ENCODE results near the gene CCNQ.

The CCNQ gene

GRCh38 chrX:153551135-153551534 is 47.8 kb downstream of the CCNQ start:
- no peaks in the 10 kb centered on the region for H3K36me3 ChIP-seq (ENCODE audit: control insufficient read depth, insufficient read depth, low read length)
- H3K27me3 ChIP-seq (ENCODE audit: control insufficient read depth, insufficient read depth, low read length) = no peaks in the 10 kb centered on the region
- H3K9ac ChIP-seq (ENCODE audit: low read depth, low read length) = no peak overlapping the region
- H3K4me1 ChIP-seq (ENCODE audit: control insufficient read depth, insufficient read depth, low read length) = no peaks in the 10 kb centered on the region
- no peaks in the 10 kb centered on the region for H3K9me3 ChIP-seq (ENCODE audit: control insufficient read depth, insufficient read depth, low read length)
- H3K4me3 ChIP-seq (ENCODE audit: low read depth, low read length) = no peak overlapping the region

DNA sequence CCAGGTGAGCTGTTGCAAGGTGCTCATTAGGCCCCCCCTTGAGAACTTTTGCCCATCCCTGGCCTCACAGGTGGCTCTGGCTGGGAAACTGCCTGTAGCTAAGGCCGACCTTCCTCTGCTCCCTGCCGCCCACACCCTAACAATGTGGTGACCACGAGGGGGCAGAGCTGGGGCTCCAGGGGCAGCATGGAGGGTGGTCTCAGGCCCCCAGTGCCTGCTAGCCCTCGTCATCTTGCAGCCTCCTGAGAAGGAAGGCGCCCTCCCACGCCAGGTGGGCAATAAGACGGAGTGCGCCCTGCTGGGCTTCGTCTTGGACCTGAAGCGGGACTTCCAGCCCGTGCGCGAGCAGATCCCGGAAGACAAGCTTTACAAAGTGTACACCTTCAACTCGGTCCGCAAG is 49.1 kb downstream of the CCNQ start:
- no peaks in the 10 kb centered on the region for H3K36me3 ChIP-seq (ENCODE audit: control insufficient read depth, insufficient read depth, low read length)
- no peak overlapping the region for H3K9ac ChIP-seq (ENCODE audit: low read depth, low read length)
- H3K4me3 ChIP-seq (ENCODE audit: low read depth, low read length) = no peak overlapping the region
- H3K9me3 ChIP-seq (ENCODE audit: control insufficient read depth, insufficient read depth, low read length) = no peaks in the 10 kb centered on the region
- no peaks in the 10 kb centered on the region for H3K4me1 ChIP-seq (ENCODE audit: control insufficient read depth, insufficient read depth, low read length)
- no peaks in the 10 kb centered on the region for H3K27me3 ChIP-seq (ENCODE audit: control insufficient read depth, insufficient read depth, low read length)

DNA sequence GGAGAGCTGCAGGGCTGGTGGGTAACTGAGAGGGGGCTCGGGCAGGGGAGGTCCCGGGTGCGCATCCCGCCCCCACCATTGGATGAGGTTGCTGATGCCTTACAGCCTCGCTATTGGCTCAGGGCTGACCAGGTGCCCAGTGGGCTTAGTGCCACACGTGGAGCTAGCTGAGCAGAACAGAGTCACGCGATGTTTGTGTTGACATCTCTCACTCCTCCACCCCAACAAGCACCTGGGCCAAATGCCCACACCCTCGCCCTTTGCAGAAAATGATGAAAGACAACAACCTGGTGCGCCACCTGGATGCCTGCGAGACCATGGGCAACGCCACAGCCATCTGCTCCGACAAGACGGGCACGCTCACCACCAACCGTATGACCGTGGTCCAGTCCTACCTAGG is 49.7 kb downstream of the CCNQ start:
- Histone ChIP-seq H3K9ac (ENCODE audit: low read depth, low read length) (no peak overlapping the region), H3K9me3 (ENCODE audit: control insufficient read depth, insufficient read depth, low read length) (no peaks in the 10 kb centered on the region), H3K27me3 (ENCODE audit: control insufficient read depth, insufficient read depth, low read length) (no peaks in the 10 kb centered on the region), H3K36me3 (ENCODE audit: control insufficient read depth, insufficient read depth, low read length) (no peaks in the 10 kb centered on the region), H3K4me3 (ENCODE audit: low read depth, low read length) (no peak overlapping the region), H3K4me1 (ENCODE audit: control insufficient read depth, insufficient read depth, low read length) (no peaks in the 10 kb centered on the region)

DNA sequence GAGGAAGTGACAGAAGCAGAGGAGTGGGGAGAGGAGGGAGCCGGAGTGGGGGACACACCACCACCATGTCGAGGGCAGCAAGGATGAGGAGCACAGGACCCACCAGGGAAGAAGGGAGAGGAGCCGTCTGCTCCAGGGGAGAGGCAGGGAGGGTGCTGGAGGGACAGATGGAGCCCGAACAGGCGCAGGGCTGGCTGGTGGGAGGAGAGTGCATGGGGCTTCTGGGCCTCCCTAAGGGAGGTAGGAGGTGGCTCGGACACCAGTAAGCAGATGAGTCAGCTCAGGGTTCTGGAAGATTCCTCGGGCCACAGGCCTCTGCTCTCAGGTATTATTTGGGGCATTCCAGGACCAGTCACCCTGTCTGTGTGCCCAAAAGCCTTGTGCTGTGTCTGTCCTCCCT is 51.7 kb downstream of the CCNQ start:
- Histone ChIP-seq H3K9me3 (ENCODE audit: control insufficient read depth, insufficient read depth, low read length) (no peaks in the 10 kb centered on the region), H3K36me3 (ENCODE audit: control insufficient read depth, insufficient read depth, low read length) (no peaks in the 10 kb centered on the region), H3K4me3 (ENCODE audit: low read depth, low read length) (no peak overlapping the region), H3K9ac (ENCODE audit: low read depth, low read length) (no peak overlapping the region), H3K4me1 (ENCODE audit: control insufficient read depth, insufficient read depth, low read length) (no peaks in the 10 kb centered on the region), H3K27me3 (ENCODE audit: control insufficient read depth, insufficient read depth, low read length) (no peaks in the 10 kb centered on the region)

GRCh38 chrX:153546386-153546785 is 52.6 kb downstream of the CCNQ start:
- no peaks in the 10 kb centered on the region for H3K9me3 ChIP-seq (ENCODE audit: control insufficient read depth, insufficient read depth, low read length)
- no peak overlapping the region for H3K4me3 ChIP-seq (ENCODE audit: low read depth, low read length)
- no peaks in the 10 kb centered on the region for H3K27me3 ChIP-seq (ENCODE audit: control insufficient read depth, insufficient read depth, low read length)
- H3K9ac ChIP-seq (ENCODE audit: low read depth, low read length) = no peak overlapping the region
- no peaks in the 10 kb centered on the region for H3K4me1 ChIP-seq (ENCODE audit: control insufficient read depth, insufficient read depth, low read length)
- H3K36me3 ChIP-seq (ENCODE audit: control insufficient read depth, insufficient read depth, low read length) = no peaks in the 10 kb centered on the region

DNA sequence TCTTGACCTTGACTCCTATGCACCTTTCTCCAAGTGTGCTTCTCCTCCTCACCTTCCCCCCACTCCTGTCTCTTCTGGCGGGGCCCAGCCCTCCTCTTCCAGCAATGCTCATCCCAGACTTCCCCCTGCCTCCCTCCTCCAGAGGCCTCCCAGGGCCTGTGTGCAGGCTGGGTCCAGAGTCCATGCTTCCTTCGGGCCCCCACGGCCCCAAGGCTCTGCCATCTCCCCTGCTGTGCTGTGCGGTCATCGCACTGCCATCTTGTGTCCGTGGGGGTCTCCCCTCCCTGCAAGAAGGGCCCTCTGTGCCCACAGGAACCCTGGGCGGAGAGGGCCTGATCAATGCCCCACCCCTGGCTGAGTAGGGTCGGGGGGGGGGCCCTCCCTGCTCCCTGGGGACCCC is 54.2 kb downstream of the CCNQ start:
- Histone ChIP-seq H3K9ac (ENCODE audit: low read depth, low read length) (no peak overlapping the region), H3K36me3 (ENCODE audit: control insufficient read depth, insufficient read depth, low read length) (no peaks in the 10 kb centered on the region), H3K27me3 (ENCODE audit: control insufficient read depth, insufficient read depth, low read length) (no peaks in the 10 kb centered on the region), H3K9me3 (ENCODE audit: control insufficient read depth, insufficient read depth, low read length) (no peaks in the 10 kb centered on the region), H3K4me1 (ENCODE audit: control insufficient read depth, insufficient read depth, low read length) (no peaks in the 10 kb centered on the region), H3K4me3 (ENCODE audit: low read depth, low read length) (no peak overlapping the region)

DNA sequence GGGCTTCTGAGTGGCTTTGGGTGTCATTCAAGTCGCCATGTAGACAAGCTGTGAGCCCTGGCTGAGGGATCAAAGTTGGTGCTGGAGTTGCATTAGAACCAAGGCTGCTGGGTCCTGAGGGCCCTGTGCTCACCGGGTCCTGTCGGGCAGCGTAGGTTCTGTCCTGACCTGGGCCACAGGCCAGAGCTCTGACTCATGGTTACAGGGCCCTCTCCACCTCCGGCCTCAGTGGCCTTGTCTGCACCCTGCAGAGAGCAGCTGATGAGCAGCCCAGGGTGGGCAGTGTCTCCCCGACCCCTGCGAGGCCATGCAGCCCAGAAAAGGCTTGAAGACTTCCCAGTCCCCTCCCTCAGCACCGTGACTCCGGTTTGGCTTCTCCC is 59.0 kb downstream of the CCNQ start:
- Histone ChIP-seq H3K4me1 (ENCODE audit: control insufficient read depth, insufficient read depth, low read length) (no peaks in the 10 kb centered on the region), H3K4me3 (ENCODE audit: low read depth, low read length) (no peak overlapping the region), H3K9me3 (ENCODE audit: control insufficient read depth, insufficient read depth, low read length) (peaks cover 2% of the 10 kb centered on the region), H3K9ac (ENCODE audit: low read depth, low read length) (no peak overlapping the region), H3K36me3 (ENCODE audit: control insufficient read depth, insufficient read depth, low read length) (no peaks in the 10 kb centered on the region), H3K27me3 (ENCODE audit: control insufficient read depth, insufficient read depth, low read length) (no peaks in the 10 kb centered on the region)

- no peaks in the 10 kb centered on the region for H3K27me3 ChIP-seq (ENCODE audit: control insufficient read depth, insufficient read depth, low read length)
- no peaks in the 10 kb centered on the region for H3K4me1 ChIP-seq (ENCODE audit: control insufficient read depth, insufficient read depth, low read length)
- peaks cover 2% of the 10 kb centered on the region for H3K9me3 ChIP-seq (ENCODE audit: control insufficient read depth, insufficient read depth, low read length)
- no peak overlapping the region for H3K4me3 ChIP-seq (ENCODE audit: low read depth, low read length)
- no peaks in the 10 kb centered on the region for H3K36me3 ChIP-seq (ENCODE audit: control insufficient read depth, insufficient read depth, low read length)
- no peak overlapping the region for H3K9ac ChIP-seq (ENCODE audit: low read depth, low read length)
These were observed 59.6 kb downstream of the CCNQ start for GRCh38 chrX:153539171-153539978.

DNA sequence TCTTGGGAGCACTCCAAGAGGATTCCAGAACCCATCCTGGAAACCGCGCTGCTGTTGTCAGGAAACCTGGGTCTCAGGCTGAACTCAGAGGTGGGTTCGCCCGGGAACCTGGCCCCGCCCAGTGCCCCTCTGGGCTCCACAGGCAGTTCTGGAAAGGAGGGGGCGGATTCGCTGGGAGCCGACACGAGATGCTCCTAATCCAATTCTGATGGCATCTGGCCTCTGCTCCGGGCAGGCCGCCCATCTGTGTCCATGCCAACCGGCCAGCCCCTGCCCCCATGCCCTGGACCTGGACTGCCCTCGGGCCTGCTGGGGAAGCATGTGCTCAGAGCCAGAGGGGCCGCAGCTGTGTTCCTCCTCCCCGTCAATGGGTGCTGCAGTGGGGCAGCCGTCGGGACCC is 60.5 kb downstream of the CCNQ start:
- no peaks in the 10 kb centered on the region for H3K36me3 ChIP-seq (ENCODE audit: control insufficient read depth, insufficient read depth, low read length)
- no peaks in the 10 kb centered on the region for H3K27me3 ChIP-seq (ENCODE audit: control insufficient read depth, insufficient read depth, low read length)
- no peak overlapping the region for H3K4me3 ChIP-seq (ENCODE audit: low read depth, low read length)
- peaks cover 2% of the 10 kb centered on the region for H3K9me3 ChIP-seq (ENCODE audit: control insufficient read depth, insufficient read depth, low read length)
- H3K9ac ChIP-seq (ENCODE audit: low read depth, low read length) = no peak overlapping the region
- no peaks in the 10 kb centered on the region for H3K4me1 ChIP-seq (ENCODE audit: control insufficient read depth, insufficient read depth, low read length)
